Measurements from ENCODE around the gene CHFR. TPM values are rescaled to one million over a fixed set of nuclear protein-coding genes. Genes with fewer than 3 reads are reported as not detected.
"Not testable (repeated sequence)": the region's sequence is repeated elsewhere in the genome, so short reads cannot be mapped to it uniquely, and the experiment has no call there.

The CHFR gene
- total RNA-seq, 1 donor from 2014 or later, result 90.7 TPM

DNA sequence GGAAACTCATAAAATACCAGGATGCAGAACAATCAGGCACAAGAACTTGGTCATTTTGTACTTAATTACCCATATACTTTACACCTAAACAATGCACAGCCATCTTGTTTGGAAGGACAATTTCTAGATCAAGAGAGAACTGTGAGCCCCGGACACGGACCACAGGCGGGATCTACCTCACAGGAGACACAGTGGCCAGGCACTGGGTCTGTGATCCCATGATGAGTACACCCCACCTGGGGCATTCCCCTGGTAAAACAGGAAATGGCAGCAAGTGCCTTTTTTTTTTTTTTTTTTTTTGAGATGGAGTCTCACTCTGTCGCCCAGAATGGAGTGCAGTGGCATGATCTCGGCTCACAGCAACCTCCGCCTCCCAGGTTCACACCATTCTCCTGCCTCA is 74.0 kb downstream of the CHFR start:
- H3K9me3 Mint-ChIP-seq (ENCODE audit: unreplicated experiment), result peaks cover 2% of the 10 kb centered on the region
- H3K27me3 Mint-ChIP-seq (ENCODE audit: unreplicated experiment), result peaks cover 2% of the 10 kb centered on the region
- H3K36me3 Mint-ChIP-seq (ENCODE audit: unreplicated experiment), result peaks cover 12% of the 10 kb centered on the region
- no peak overlapping the region for H3K4me3 Mint-ChIP-seq (ENCODE audit: unreplicated experiment)
- no peaks in the 10 kb centered on the region for H3K4me1 Mint-ChIP-seq (ENCODE audit: low read depth, unreplicated experiment)
- TF ChIP-seq, protein P1, sequence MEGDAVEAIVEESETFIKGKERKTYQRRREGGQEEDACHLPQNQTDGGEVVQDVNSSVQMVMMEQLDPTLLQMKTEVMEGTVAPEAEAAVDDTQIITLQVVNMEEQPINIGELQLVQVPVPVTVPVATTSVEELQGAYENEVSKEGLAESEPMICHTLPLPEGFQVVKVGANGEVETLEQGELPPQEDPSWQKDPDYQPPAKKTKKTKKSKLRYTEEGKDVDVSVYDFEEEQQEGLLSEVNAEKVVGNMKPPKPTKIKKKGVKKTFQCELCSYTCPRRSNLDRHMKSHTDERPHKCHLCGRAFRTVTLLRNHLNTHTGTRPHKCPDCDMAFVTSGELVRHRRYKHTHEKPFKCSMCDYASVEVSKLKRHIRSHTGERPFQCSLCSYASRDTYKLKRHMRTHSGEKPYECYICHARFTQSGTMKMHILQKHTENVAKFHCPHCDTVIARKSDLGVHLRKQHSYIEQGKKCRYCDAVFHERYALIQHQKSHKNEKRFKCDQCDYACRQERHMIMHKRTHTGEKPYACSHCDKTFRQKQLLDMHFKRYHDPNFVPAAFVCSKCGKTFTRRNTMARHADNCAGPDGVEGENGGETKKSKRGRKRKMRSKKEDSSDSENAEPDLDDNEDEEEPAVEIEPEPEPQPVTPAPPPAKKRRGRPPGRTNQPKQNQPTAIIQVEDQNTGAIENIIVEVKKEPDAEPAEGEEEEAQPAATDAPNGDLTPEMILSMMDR (IDR thresholded peaks at IDR 0.05; ENCODE audit: partially characterized antibody, unreplicated experiment), result no peak
- no peak overlapping the region for H3K27ac Mint-ChIP-seq (ENCODE audit: unreplicated experiment)
- DNase-seq, result no peak

DNA sequence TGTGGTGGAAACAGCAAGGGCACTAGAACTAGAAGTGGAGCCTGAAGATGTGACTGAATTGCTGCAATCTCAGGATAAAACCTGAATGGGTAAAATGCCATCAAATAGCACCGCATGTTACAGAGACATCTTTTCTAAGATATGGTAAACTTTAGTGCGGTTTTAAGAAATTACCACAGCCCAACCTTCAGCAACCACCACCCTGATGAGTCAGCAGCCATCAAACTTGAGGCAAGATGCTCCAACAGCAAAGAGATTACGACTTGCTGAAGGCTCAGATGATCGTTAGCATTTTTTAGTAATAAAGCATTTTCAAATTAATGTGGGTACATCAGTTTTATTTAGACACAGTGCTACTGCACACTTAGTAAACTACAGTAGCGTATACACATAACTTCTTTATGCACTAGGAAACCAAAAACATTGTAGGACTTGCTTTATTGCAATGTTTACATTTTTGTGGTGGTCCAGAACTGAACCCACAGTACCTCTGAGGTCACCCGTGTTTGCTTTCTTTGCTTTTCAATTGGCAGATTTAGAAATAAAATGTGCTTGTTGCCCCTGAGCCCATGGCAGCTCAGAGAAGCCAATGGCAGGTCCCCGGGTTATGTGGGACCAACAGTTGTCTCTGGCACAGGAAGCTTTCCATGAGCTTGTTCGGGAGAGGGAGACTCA is 74.6 kb downstream of the CHFR start:
- Mint-ChIP-seq H3K4me3 (ENCODE audit: unreplicated experiment) (no peak overlapping the region), H3K36me3 (ENCODE audit: unreplicated experiment) (peaks cover 12% of the 10 kb centered on the region), H3K27ac (ENCODE audit: unreplicated experiment) (no peak overlapping the region), H3K9me3 (ENCODE audit: unreplicated experiment) (peaks cover 2% of the 10 kb centered on the region), H3K4me1 (ENCODE audit: low read depth, unreplicated experiment) (no peaks in the 10 kb centered on the region), H3K27me3 (ENCODE audit: unreplicated experiment) (peaks cover 2% of the 10 kb centered on the region)
- TF ChIP-seq, protein P1 (IDR thresholded peaks at IDR 0.05; ENCODE audit: partially characterized antibody, unreplicated experiment), result no peak
- DNase-seq, result no peak

DNA sequence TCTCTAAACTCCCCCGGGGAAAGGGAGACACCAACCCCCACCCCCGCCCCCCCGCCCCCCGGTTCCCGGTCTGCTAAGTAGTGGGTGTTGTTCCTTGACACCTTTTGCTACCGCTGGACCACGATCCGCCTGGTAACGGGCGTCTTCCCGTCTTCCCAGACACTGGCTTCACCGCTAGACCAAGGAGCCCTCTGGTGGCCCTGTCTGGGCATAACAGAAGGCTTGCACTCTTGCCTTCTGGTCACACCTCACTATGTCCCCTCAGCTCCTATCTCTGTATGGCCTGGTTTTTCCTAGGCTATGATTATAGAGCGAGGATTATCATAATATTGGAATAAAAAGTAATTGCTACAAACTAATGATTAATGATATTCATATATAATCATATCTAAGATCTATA is 78.0 kb downstream of the CHFR start:
- peak; percentile 77 for DNase-seq
- not testable (repeated sequence) for H3K27ac Mint-ChIP-seq (ENCODE audit: unreplicated experiment); H3K4me1 Mint-ChIP-seq (ENCODE audit: low read depth, unreplicated experiment); H3K27me3 Mint-ChIP-seq (ENCODE audit: unreplicated experiment); H3K9me3 Mint-ChIP-seq (ENCODE audit: unreplicated experiment); H3K4me3 Mint-ChIP-seq (ENCODE audit: unreplicated experiment)
- H3K36me3 Mint-ChIP-seq (ENCODE audit: unreplicated experiment), result peaks cover 18% of the 10 kb centered on the region
- TF ChIP-seq, protein P1 (IDR thresholded peaks at IDR 0.05; ENCODE audit: partially characterized antibody, unreplicated experiment), result peak; percentile 27

DNA sequence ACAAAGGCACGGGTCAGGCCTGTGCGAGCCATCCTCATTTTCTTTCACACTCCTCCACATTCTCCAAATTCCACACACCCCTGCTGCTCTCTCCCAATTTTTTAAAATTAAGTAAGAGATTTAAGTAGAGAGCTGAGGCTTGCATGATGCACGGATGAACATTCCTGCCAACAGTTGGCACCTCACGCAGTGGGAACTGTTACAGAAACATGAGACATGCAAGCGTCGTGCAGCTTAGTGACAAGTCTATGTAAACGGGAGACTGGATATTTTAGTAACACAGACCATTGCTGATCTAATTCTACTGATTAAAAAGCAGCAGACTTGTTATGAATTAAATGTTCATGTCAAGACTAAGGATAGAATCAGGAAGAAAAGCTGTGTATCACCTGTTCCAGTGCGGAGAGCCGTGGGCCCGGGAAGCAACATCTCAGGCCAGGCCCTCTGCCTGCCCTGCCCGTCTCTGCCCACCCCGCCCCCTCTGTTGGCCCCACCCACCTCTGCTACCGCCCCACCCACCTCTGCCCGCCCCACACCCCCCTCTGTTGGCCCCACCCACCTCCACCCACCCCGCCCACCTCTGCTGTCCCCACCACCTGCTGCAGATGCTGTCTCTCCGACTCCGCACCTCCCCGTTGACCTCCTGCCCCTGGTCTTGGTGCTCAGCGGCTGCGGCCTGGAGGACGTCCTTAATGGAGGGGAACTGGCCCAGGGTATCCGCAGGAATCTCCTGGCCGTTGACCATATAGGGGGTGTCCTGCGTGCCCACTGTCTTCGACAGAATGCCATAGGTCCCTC is 79.9 kb downstream of the CHFR start:
- Mint-ChIP-seq H3K9me3 (ENCODE audit: unreplicated experiment) (peaks cover 10% of the 10 kb centered on the region), H3K27me3 (ENCODE audit: unreplicated experiment) (peaks cover 4% of the 10 kb centered on the region), H3K27ac (ENCODE audit: unreplicated experiment) (peak overlapping the region; percentile 43), H3K4me3 (ENCODE audit: unreplicated experiment) (no peak overlapping the region), H3K4me1 (ENCODE audit: low read depth, unreplicated experiment) (peaks cover 4% of the 10 kb centered on the region), H3K36me3 (ENCODE audit: unreplicated experiment) (peaks cover 17% of the 10 kb centered on the region)
- DNase-seq, result no peak
- TF ChIP-seq, protein P1 (IDR thresholded peaks at IDR 0.05; ENCODE audit: partially characterized antibody, unreplicated experiment), result no peak

DNA sequence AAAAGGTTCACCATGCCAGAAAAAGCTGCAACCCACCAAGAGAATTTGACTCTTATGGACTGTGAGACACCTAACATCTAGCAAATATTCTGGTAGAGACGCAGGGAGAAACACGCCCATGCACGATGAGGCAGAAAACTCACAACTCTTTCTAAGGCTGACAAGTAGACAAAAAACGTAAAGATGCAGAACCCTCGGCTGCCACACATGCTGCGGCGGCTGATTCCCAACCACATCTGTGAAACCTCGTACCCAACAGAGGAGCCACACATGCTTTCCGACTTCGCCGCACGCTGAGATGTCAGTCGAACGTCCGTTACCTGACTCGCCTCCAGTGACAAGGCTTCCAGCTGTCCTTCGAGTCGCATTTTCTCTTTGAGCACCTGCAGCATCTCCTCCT is 80.5 kb downstream of the CHFR start:
- H3K4me1 Mint-ChIP-seq (ENCODE audit: low read depth, unreplicated experiment), result peaks cover 4% of the 10 kb centered on the region
- peaks cover 13% of the 10 kb centered on the region for H3K36me3 Mint-ChIP-seq (ENCODE audit: unreplicated experiment)
- peaks cover 10% of the 10 kb centered on the region for H3K9me3 Mint-ChIP-seq (ENCODE audit: unreplicated experiment)
- peaks cover 4% of the 10 kb centered on the region for H3K27me3 Mint-ChIP-seq (ENCODE audit: unreplicated experiment)
- no peak overlapping the region for H3K4me3 Mint-ChIP-seq (ENCODE audit: unreplicated experiment)
- peak overlapping the region; percentile 43 for H3K27ac Mint-ChIP-seq (ENCODE audit: unreplicated experiment)
- no peak for DNase-seq
- TF ChIP-seq, protein P1 (IDR thresholded peaks at IDR 0.05; ENCODE audit: partially characterized antibody, unreplicated experiment), result no peak
